HCT116 (cell line): ENCODE results near the gene KDM3B.

Experiments used
- CTCF ChIP-seq, 3 experiments: fragments of 200-600 bp in 1 of 3; sonication (generic) in 1 of 3; IDR thresholded peaks in 2 of 3; conservative IDR thresholded peaks in 1 of 3; 2 replicates each; pipeline ENCODE4 v1.5.1; 2012 to 2017; ENCODE audit warnings: low read depth in 2 of 3, low read length in 2 of 3, antibody characterized with exemption in 1 of 3, borderline replicate concordance in 1 of 3, control low read depth in 1 of 3, mild to moderate bottlenecking in 1 of 3, mixed read lengths in 1 of 3, mixed run types in 1 of 3, moderate library complexity in 1 of 3; ENCODE audit not compliant: insufficient read depth in 1 of 3
- EZH2 ChIP-seq: fragments of 200-600 bp; sonication (generic); IDR thresholded peaks from 2 replicates; pipeline ENCODE4 v1.6.1; 2017; ENCODE audit warnings: antibody characterized with exemption, mixed run types
- EZH2phosphoT487 ChIP-seq: fragments of 200-600 bp; IDR thresholded peaks from 2 replicates; pipeline ENCODE4 v1.6.1; 2018; ENCODE audit warnings: antibody characterized with exemption, borderline replicate concordance
- POLR2AphosphoS5 ChIP-seq: IDR thresholded peaks from 2 replicates; pipeline ENCODE4 v1.6.1; 2011; ENCODE audit warnings: mild to moderate bottlenecking, low read depth, low read length, moderate library complexity
- SP1 ChIP-seq: IDR thresholded peaks from 2 replicates; pipeline ENCODE4 v1.6.1; 2012; ENCODE audit warnings: low read depth

GRCh38 chr5:138340008-138340407 is 12.5 kb upstream of the KDM3B start:
- TF ChIP-seq EZH2phosphoT487 (no peak), CTCF (IDR thresholded peaks at IDR 0.05 in 2 of 3, conservative IDR thresholded peaks at IDR 0.05 in 1 of 3; ENCODE audit: borderline replicate concordance in 1 of 3, insufficient read depth in 1 of 3, low read depth in 2 of 3, low read length in 2 of 3) (no peak), POLR2AphosphoS5 (no peak), EZH2 (no peak), SP1 (no peak)
